GM11168 (cell line): Measurements from ENCODE around the gene SOBP.
"Not testable (repeated sequence)": the region's sequence is repeated elsewhere in the genome, so short reads cannot be mapped to it uniquely, and the experiment has no call there.

Experiments
- in situ Hi-C: fragments of 300-500 bp; cut with MboI; formaldehyde crosslinking; loops from one replicate; pipeline ENCODE4 v1.12.0; 2022; ENCODE audit warnings: low sequenced_read_pairs; ENCODE audit not compliant: unreplicated experiment

SOBP gene

GRCh38 chr6:107546691-107547450 lies 57.0 kb downstream of the SOBP start:
- in situ Hi-C loops, result no loop called here

DNA sequence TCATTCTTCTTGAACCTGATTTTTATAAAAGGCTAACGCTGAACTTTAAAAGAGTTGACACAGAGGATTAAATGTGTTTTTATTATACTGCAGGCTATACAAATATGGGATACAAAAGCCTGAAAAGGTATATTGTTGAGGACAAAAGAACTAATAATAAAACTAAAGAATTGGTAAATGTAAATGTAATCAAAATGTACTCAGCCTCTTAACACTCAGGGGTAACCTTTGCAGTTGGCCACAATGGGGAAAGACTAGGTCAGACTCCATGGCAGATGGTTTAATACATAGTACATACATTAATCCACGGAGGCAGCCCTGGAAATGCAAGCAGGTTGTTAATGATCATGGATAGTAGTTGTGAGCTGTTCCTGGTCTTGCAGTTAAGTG lies 57.5 kb downstream of the SOBP start:
- in situ Hi-C loops, result no loop called here

- in situ Hi-C loops, result no loop called here
These were observed 60.4 kb downstream of the SOBP start for GRCh38 chr6:107550241-107550840.

DNA sequence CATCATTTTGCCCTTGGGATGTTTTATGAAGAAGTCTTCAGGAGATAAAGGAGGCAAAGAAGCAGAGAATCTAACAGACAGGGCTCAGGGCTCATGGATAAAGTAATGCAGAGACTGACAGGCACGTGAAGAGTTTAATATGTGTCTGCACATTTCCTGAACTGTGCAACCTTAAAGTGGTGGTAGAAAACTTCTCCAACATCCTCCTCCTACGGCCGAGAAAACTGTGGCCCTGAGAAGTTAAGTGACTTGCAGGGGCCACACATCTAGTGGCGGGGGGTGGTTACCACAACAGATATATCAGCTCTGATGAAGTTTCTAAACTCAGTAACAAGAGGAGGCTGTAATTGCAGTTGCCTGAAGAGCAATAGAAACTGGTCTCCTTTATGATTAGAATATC lies 61.0 kb downstream of the SOBP start:
- in situ Hi-C loops, result no loop called here

- in situ Hi-C loops, result not testable (repeated sequence)
These were observed 63.2 kb downstream of the SOBP start for GRCh38 chr6:107553121-107553520.

DNA sequence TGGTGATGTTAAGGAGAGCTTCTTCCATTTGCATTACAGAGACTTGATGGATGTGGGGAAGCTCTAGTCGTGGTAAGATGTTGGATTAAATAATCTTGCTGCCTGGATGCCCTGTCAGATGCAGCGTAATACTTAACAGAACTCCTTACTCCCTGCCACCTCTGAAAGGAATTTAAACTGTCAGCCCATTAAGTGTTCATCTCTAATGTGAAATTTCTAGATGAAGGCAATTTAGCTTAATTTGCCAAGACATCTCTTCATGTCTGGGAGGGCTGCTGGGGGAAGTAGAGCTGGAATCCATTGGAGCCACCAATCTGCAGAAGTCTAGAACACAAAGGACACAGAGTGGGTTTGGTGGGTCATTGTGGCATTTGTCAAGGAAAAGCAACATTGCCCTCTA lies 64.4 kb downstream of the SOBP start:
- in situ Hi-C loops, result no loop called here

DNA sequence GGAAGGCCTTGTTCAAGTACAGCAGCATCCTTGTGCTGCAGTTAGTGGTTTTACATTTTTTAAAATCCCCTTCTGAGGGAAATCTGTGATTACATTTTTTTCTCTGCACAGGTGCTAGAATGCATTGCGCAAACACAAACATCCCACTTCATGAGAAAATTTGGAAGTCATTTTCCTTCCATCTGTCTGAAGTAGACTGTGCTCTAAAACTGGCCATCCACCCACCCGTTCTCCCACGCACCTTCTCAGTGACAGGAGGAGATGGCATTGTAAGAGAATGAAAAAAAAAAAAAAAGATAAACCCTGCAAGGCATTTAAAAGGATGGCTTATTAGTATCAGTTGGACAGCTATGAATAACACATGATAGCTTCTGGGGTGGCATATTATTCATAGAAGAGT lies 65.0 kb downstream of the SOBP start:
- in situ Hi-C loops, result no loop called here

DNA sequence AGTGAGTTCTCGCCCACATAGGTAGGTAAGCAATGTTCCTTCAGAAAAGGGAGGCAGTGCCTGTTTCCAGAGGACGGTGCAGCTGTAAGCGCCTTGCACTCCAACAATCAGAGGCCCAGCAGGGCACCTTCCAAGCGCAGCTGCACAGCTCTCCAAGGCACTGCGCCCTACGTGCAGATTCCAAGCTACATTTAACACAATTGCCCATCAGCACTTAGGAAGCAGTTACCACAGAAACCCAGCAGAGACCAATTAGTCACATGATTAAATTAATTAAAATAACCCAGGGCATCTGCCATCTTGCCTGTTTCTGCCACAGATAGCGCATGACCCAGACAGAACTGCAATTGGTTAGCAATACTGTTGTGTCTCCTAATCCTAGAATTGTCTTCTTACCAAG lies 65.5 kb downstream of the SOBP start:
- in situ Hi-C loops, result no loop called here

GRCh38 chr6:107556082-107556481 lies 66.2 kb downstream of the SOBP start:
- in situ Hi-C loops, result no loop called here

DNA sequence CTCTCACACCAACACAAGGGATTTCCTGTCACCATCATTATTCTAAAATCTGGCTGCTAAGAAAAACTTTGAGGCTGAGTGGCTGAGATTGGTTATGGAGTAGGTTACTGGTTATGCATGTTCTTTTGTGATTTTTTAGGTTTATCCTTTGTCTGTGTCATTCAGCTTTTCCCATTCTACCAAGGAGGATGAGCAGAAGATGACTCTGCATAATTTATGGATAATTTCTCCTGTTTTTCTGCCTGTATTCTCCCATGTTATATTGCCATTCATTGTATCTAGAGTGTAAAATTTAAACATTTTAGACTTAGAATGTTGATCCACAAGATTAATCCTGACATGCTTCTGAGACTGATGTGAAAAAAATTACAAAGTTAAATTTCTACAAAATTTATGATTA lies 67.8 kb downstream of the SOBP start:
- in situ Hi-C loops, result no loop called here

DNA sequence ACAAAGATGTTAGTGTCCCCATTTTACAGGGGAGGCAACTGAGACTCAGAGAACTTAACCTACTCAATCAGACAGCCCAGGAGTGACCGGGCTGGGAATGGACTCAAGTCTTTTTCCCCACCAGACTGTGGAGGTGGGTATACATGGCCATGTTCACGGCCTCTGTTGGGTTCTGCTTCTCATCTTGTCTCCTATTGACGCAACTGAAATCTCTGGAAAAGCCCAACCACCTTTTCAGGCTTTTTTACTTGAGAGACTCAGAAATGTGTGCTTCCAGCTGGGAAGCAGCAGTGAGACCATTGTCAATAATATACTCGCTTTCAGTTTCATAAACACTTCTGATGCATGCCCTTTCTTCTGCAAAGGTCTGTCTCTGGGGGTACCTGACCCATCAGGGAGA lies 70.7 kb downstream of the SOBP start:
- in situ Hi-C loops, result no loop called here

DNA sequence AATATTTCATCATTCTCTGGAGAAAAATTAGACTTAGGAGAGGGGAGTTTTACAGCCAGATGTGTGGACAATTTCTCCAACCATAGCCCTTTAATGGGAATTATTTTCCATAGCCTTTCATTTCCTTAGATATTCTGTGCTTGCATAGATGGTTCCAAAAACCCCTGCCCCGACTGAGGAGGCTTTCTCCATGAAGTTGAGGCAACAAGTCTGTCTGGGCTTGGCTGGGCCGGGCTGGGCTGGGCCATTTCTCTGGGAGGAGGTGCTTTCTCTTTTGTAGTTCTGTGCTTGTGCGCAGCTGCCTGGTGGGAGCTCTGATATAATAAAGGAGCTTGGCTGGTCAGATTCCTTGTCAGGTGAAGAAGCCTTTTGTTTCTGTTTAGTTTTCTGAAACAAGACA lies 71.4 kb downstream of the SOBP start:
- in situ Hi-C loops, result no loop called here

DNA sequence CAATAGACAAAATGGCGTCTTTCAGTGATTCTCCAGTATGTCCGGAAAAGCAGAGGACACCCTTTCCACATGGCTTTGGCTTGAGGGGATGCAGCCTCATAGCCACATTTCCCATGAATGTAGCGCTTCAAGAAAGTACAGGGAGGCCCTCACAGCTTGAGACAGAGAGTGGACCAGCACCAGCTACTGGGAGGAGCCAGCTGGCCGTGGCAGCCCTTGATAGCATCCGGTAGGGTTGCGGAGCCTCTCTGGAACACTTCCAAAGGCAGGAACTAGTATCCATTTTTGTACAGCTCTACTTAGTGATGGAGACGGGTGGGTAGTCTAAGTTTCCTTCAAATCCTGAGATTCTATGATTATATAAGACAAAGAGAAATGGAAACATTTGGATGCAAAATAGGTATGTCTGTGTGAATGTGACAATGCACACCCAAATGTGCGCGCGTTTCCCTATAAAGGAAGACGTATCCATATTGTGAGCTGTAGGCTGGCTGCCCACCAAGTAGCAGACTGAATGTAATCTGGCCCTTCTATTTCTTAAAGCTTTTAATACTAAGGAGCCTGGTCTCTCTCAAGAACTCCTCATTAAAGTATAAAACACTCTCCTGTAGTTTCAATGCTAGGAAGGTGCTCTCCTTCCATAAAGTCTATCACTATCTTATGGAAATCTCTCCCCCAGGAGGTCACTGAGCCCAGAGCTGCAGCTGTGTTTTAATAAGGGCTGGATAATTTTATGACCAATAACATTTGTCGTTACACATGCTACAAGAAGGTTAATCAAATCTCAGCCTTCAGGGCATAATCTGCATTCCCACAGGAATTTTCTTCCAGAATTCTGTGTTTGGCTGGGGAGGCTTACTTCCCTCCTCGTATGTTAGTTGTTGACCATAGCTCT lies 74.0 kb downstream of the SOBP start:
- in situ Hi-C loops, result no loop called here

DNA sequence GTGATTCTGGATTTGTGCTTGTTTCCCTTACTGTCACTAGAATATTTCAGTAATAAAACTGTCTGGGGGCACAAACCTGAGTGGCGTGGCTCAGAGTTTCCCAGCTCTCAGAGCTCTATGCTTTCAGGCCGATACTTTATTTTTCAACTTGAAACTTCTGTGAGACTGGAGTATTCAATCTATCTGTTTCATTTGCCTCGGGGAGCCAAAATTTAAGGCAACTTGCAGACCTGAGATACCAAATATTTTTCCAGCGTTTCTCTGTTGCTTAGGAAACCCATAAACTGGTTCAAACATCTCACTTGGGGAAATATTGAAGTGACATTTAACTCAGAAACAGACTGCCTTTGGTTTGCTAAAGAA lies 74.7 kb downstream of the SOBP start:
- in situ Hi-C loops, result no loop called here

GRCh38 chr6:107565165-107565723 lies 75.3 kb downstream of the SOBP start:
- in situ Hi-C loops, result no loop called here

- in situ Hi-C loops, result no loop called here
These were observed 77.7 kb downstream of the SOBP start for GRCh38 chr6:107567643-107568042.

- in situ Hi-C loops, result no loop called here
These were observed 79.6 kb downstream of the SOBP start for GRCh38 chr6:107569473-107569872.

DNA sequence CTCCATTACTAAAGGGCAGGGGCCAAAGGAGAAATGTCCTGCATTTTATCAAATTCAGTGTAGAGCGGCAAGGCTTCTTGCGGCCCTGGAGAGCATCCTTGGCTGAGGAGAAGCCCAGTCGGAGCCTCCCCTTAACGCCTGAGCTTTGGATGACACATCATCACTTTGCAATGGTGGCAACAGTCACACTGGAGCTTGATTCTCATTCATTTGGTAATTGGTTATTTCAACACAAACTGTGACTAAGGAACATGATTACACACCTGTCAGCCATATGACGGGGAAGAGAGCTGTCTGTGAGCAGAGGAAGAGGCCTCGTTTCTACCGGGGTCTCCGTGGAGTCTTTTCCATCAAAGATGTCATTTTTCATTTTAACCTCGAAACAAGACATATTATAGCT lies 81.4 kb downstream of the SOBP start:
- in situ Hi-C loops, result no loop called here

DNA sequence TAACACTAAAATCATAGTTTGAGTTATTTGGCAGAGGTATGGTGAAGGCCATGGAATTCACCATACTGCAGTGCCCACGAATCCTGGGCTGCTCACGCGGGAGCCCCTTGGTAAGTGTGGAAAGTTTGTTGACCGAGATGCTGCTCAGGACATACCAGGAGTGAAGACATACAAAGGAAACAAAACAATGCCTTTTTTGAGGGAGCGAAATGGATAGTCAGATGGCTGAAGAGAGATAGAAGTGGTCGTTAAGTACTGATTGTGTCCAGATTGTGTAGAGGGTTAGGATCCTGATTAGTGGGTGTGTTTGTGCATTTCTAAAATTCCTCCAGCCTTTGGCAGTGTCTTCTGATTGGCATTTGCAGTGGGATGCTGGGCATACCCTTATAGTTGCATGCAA lies 83.0 kb downstream of the SOBP start:
- in situ Hi-C loops, result no loop called here

GRCh38 chr6:107574856-107575255 lies 84.9 kb downstream of the SOBP start:
- in situ Hi-C loops, result no loop called here

DNA sequence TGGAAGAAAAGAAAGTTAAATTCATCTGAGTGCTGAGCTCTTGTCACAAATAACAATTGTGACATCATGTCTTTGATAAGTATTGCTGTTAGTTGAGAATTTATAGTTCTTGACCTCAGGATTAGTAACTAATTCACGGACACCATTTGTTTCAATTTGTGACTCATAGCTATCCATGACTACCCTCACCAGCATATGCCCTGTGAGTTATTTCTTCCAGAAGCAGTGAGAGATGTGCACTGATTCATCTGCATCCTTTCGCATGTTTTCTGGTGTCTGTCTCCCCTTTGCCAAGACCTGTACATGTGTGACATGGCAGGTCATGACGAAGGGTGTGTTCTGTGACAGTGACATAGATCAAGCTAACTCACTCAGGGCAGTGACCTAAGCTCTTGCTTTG lies 86.9 kb downstream of the SOBP start:
- in situ Hi-C loops, result no loop called here
